Astrocyte (in vitro differentiated cells and primary cell): Measurements from ENCODE around the gene TRIM67. TPM values are rescaled to one million over a fixed set of nuclear protein-coding genes. Genes with fewer than 3 reads are reported as not detected.

ENCODE experiments used
- DNase-seq: peaks from one replicate; pipeline ENCODE4 v3.0.0-alpha.2; 2010; ENCODE audit warnings: low read depth
- FAIRE-seq: peaks from 2 replicates; lab custom pipeline; 2011; peaks lifted over from hg19 to GRCh38; lab: Jason Lieb, UNC
- H2AFZ ChIP-seq: 2 replicates; pipeline ENCODE4 v1.6.0; 2012; ENCODE audit warnings: low read depth, low read length, inconsistent platforms
- H3K27ac ChIP-seq: 2 replicates; pipeline ENCODE4 v1.5.1; 2011; ENCODE audit warnings: low read depth, low read length, inconsistent platforms
- H3K27me3 ChIP-seq: 2 replicates; pipeline ENCODE4 v1.6.0; 2011; ENCODE audit warnings: low read length, inconsistent platforms; ENCODE audit not compliant: insufficient read depth
- H3K36me3 ChIP-seq: 2 replicates; pipeline ENCODE4 v1.5.1; 2011; ENCODE audit warnings: low read length, inconsistent platforms; ENCODE audit not compliant: insufficient read depth
- H3K4me1 ChIP-seq: 2 replicates; pipeline ENCODE4 v1.5.1; 2011; ENCODE audit warnings: low read length, inconsistent platforms; ENCODE audit not compliant: insufficient read depth
- H3K4me2 ChIP-seq: 2 replicates; pipeline ENCODE4 v1.6.0; 2012; ENCODE audit warnings: low read length, inconsistent platforms
- H3K4me3 ChIP-seq: 2 replicates; pipeline ENCODE4 v1.5.1; 2011; ENCODE audit warnings: low read depth, mild to moderate bottlenecking, low read length, inconsistent platforms; ENCODE audit not compliant: insufficient read depth
- H3K79me2 ChIP-seq: 2 replicates; pipeline ENCODE4 v1.6.0; 2012; ENCODE audit warnings: mild to moderate bottlenecking, low read length, inconsistent platforms; ENCODE audit not compliant: insufficient read depth
- H3K9ac ChIP-seq: 2 replicates; pipeline ENCODE4 v1.6.0; 2012; ENCODE audit warnings: mild to moderate bottlenecking, low read length, inconsistent platforms
- H3K9me3 ChIP-seq: 2 replicates; pipeline ENCODE4 v1.5.1; 2012; ENCODE audit warnings: low read depth, mild to moderate bottlenecking, low read length, inconsistent platforms; ENCODE audit not compliant: insufficient read depth
- H4K20me1 ChIP-seq: 2 replicates; pipeline ENCODE4 v1.6.0; 2012; ENCODE audit warnings: low read length, inconsistent platforms; ENCODE audit not compliant: insufficient read depth
- H3K27ac Mint-ChIP-seq: one replicate; pipeline ENCODE4 v1.8.0; 2021; ENCODE audit warnings: mild to moderate bottlenecking, mixed read lengths; ENCODE audit not compliant: unreplicated experiment
- H3K27me3 Mint-ChIP-seq: one replicate; pipeline ENCODE4 v1.8.0; 2021; ENCODE audit warnings: low read depth, mixed read lengths; ENCODE audit not compliant: unreplicated experiment
- H3K36me3 Mint-ChIP-seq: one replicate; pipeline ENCODE4 v1.8.0; 2021; ENCODE audit warnings: low read depth, mixed read lengths; ENCODE audit not compliant: unreplicated experiment
- H3K4me1 Mint-ChIP-seq: one replicate; pipeline ENCODE4 v1.8.0; 2021; ENCODE audit warnings: low read depth, mixed read lengths; ENCODE audit not compliant: unreplicated experiment
- H3K4me3 Mint-ChIP-seq: one replicate; pipeline ENCODE4 v1.8.0; 2021; ENCODE audit warnings: mild to moderate bottlenecking, moderate library complexity, mixed read lengths; ENCODE audit not compliant: unreplicated experiment
- H3K9me3 Mint-ChIP-seq: one replicate; pipeline ENCODE4 v1.8.0; 2021; ENCODE audit warnings: mild to moderate bottlenecking, mixed read lengths; ENCODE audit not compliant: unreplicated experiment
- EZH2 ChIP-seq: IDR thresholded peaks from 2 replicates; pipeline ENCODE4 v1.6.1; 2012; ENCODE audit warnings: mild to moderate bottlenecking, low read length, inconsistent platforms; ENCODE audit not compliant: insufficient read depth
- total RNA-seq: library from RNA; stranded (reverse); gene quantifications from 2 replicates; pipeline ENCODE4 v1.2.1, GENCODE V29; 2021
- TF ChIP-seq, protein P1 (sequence below): IDR thresholded peaks from 2 replicates; pipeline ENCODE4 v1.5.1; 2011; ENCODE audit warnings: low read depth, mild to moderate bottlenecking, inconsistent platforms, low read length, moderate library complexity; ENCODE audit not compliant: insufficient read depth

TRIM67 gene
- total RNA-seq, 1 donor from 2014 or later = 0.89 TPM

GRCh38 chr1:231236938-231237337 is 75.1 kb downstream of the TRIM67 start:
- H4K20me1 ChIP-seq = peaks cover 6% of the 10 kb centered on the region
- no peak overlapping the region for H3K27ac Mint-ChIP-seq
- H3K9me3 Mint-ChIP-seq = no peaks in the 10 kb centered on the region
- H3K4me2 ChIP-seq = no peak overlapping the region
- H3K4me3 ChIP-seq = no peak overlapping the region
- H3K27me3 ChIP-seq = no peaks in the 10 kb centered on the region
- DNase-seq = no peak
- no peak overlapping the region for H3K9ac ChIP-seq
- peaks cover 32% of the 10 kb centered on the region for H3K79me2 ChIP-seq
- no peaks in the 10 kb centered on the region for H3K9me3 ChIP-seq
- TF ChIP-seq EZH2 = no peak
- TF ChIP-seq, protein P1, sequence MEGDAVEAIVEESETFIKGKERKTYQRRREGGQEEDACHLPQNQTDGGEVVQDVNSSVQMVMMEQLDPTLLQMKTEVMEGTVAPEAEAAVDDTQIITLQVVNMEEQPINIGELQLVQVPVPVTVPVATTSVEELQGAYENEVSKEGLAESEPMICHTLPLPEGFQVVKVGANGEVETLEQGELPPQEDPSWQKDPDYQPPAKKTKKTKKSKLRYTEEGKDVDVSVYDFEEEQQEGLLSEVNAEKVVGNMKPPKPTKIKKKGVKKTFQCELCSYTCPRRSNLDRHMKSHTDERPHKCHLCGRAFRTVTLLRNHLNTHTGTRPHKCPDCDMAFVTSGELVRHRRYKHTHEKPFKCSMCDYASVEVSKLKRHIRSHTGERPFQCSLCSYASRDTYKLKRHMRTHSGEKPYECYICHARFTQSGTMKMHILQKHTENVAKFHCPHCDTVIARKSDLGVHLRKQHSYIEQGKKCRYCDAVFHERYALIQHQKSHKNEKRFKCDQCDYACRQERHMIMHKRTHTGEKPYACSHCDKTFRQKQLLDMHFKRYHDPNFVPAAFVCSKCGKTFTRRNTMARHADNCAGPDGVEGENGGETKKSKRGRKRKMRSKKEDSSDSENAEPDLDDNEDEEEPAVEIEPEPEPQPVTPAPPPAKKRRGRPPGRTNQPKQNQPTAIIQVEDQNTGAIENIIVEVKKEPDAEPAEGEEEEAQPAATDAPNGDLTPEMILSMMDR = no peak
- H3K4me1 ChIP-seq = peaks cover 3% of the 10 kb centered on the region
- H3K36me3 Mint-ChIP-seq = peaks cover 11% of the 10 kb centered on the region
- H3K36me3 ChIP-seq = peaks cover 12% of the 10 kb centered on the region
- no peak overlapping the region for H3K27ac ChIP-seq
- peaks cover 12% of the 10 kb centered on the region for H3K4me1 Mint-ChIP-seq
- FAIRE-seq = no peak
- H3K4me3 Mint-ChIP-seq = no peak overlapping the region
- no peak overlapping the region for H2AFZ ChIP-seq
- no peaks in the 10 kb centered on the region for H3K27me3 Mint-ChIP-seq

- Histone ChIP-seq H3K79me2 (peaks cover 46% of the 10 kb centered on the region), H3K4me1 (peaks cover 8% of the 10 kb centered on the region), H3K27ac (no peak overlapping the region), H3K27me3 (no peaks in the 10 kb centered on the region), H4K20me1 (peaks cover 10% of the 10 kb centered on the region), H3K9ac (no peak overlapping the region), H2AFZ (no peak overlapping the region), H3K9me3 (no peaks in the 10 kb centered on the region), H3K36me3 (peaks cover 12% of the 10 kb centered on the region), H3K4me2 (no peak overlapping the region), H3K4me3 (no peak overlapping the region)
- H3K27me3 Mint-ChIP-seq = no peaks in the 10 kb centered on the region
- no peaks in the 10 kb centered on the region for H3K9me3 Mint-ChIP-seq
- FAIRE-seq (no peak), DNase-seq (no peak)
- peaks cover 11% of the 10 kb centered on the region for H3K36me3 Mint-ChIP-seq
- H3K4me3 Mint-ChIP-seq = no peak overlapping the region
- TF ChIP-seq EZH2 = no peak
- TF ChIP-seq, protein P1 = no peak
- no peak overlapping the region for H3K27ac Mint-ChIP-seq
- peaks cover 19% of the 10 kb centered on the region for H3K4me1 Mint-ChIP-seq
These were observed 76.4 kb downstream of the TRIM67 start for GRCh38 chr1:231238298-231238697.

- Mint-ChIP-seq H3K4me3 (peak overlapping the region; percentile 99), H3K36me3 (peaks cover 11% of the 10 kb centered on the region), H3K4me1 (peaks cover 19% of the 10 kb centered on the region), H3K27me3 (no peaks in the 10 kb centered on the region), H3K27ac (peak overlapping the region; percentile 86), H3K9me3 (no peaks in the 10 kb centered on the region)
- H3K27me3 ChIP-seq = no peaks in the 10 kb centered on the region
- peak overlapping the region; percentile 96 for H3K4me3 ChIP-seq
- H3K27ac ChIP-seq = peak overlapping the region; percentile 81
- H3K4me1 ChIP-seq = peaks cover 8% of the 10 kb centered on the region
- peak overlapping the region; percentile 93 for H3K9ac ChIP-seq
- H4K20me1 ChIP-seq = peaks cover 28% of the 10 kb centered on the region
- TF ChIP-seq, protein P1 = no peak
- TF ChIP-seq EZH2 = no peak
- DNase-seq (no peak), FAIRE-seq (no peak)
- peaks cover 12% of the 10 kb centered on the region for H3K36me3 ChIP-seq
- no peaks in the 10 kb centered on the region for H3K9me3 ChIP-seq
- H3K79me2 ChIP-seq = peaks cover 68% of the 10 kb centered on the region
- H2AFZ ChIP-seq = peak overlapping the region; percentile 97
- H3K4me2 ChIP-seq = peak overlapping the region; percentile 93
These were observed 78.6 kb downstream of the TRIM67 start for GRCh38 chr1:231240531-231240882.
